Stimulated activated CD8-positive, alpha-beta memory T cell treated with anti-CD3 and anti-CD28 coated beads, Interleukin-4, amount 100 ng/mL, for 4 hours (primary cell): ENCODE results near the gene CCDC43.

Source experiments
- DNase-seq, 2 donors: peaks; one replicate each; pipeline ENCODE4 v3.0.0-alpha.2; 2020; ENCODE audit warnings: low read depth in 2 of 2, low spot score in 1 of 2

The CCDC43 gene

GRCh38 chr17:44627513-44628242 is 61.9 kb downstream of the CCDC43 start:
- DNase-seq: no peak
